Chondrocyte (in vitro differentiated cells): ENCODE measurements around the gene MAP7D3. TPM values are rescaled to one million over a fixed set of nuclear protein-coding genes. Genes with fewer than 3 reads are reported as not detected.

ENCODE experiments used
- DNase-seq: peaks from one replicate; pipeline ENCODE4 v3.0.0; 2021; ENCODE audit warnings: mixed read lengths, low spot score
- H3K27ac Mint-ChIP-seq: one replicate; pipeline ENCODE4 v1.8.0; 2021; ENCODE audit warnings: mild to moderate bottlenecking, moderate library complexity, mixed read lengths; ENCODE audit not compliant: unreplicated experiment
- H3K27me3 Mint-ChIP-seq: 2 replicates; pipeline ENCODE4 v1.8.0; 2021; ENCODE audit warnings: low read depth, mixed read lengths
- H3K36me3 Mint-ChIP-seq: 2 replicates; pipeline ENCODE4 v1.8.0; 2021; ENCODE audit warnings: low read depth, mixed read lengths
- H3K4me1 Mint-ChIP-seq: 2 replicates; pipeline ENCODE4 v1.8.0; 2021; ENCODE audit warnings: low read depth, mild to moderate bottlenecking, mixed read lengths
- H3K4me3 Mint-ChIP-seq: one replicate; pipeline ENCODE4 v1.8.0; 2021; ENCODE audit warnings: mild to moderate bottlenecking, moderate library complexity, mixed read lengths; ENCODE audit not compliant: unreplicated experiment
- H3K9me3 Mint-ChIP-seq: 2 replicates; pipeline ENCODE4 v1.8.0; 2021; ENCODE audit warnings: low read depth, mixed read lengths
- total RNA-seq: library from RNA; stranded (reverse); gene quantifications from 3 replicates; pipeline ENCODE4 v1.2.1, GENCODE V29; 2021
- TF ChIP-seq, protein P1 (sequence below): fragments of 200-600 bp; sonication (generic); IDR thresholded peaks from 2 replicates; pipeline ENCODE4 v1.5.0; 2021; ENCODE audit warnings: antibody characterized with exemption, mild to moderate bottlenecking, moderate library complexity

MAP7D3 gene
- total RNA-seq, 1 donor from 2014 or later: 48.2 TPM

DNA sequence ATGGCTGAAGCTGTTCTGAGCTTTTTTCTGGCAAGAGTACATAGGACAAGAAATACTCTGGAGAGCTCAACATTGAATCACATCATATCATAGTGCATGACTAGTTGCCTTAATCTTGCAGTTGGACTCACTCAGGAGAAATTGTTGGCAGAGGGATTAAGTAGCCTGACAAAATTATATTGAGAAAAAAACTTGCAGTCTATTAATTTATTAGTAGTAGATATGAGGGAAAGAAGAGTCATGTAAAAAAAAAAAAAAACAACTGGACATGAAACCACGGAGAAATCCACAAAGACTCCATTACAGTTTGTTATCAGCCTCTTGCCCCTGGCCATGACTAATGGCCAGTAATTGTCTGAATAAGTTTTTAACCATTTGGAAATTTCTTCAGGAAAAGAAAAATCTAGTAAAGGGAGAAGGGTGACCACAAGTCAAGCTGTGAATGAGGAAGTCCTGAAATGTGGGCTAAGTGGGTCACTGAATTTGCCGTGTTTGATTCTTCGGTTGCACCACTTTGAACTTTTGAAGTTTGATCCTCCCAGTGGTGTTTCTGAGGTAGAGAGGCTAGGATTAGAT is 58.3 kb downstream of the MAP7D3 start:
- peak overlapping the region; percentile 91 for H3K27ac Mint-ChIP-seq
- DNase-seq: no peak
- TF ChIP-seq, protein P1, sequence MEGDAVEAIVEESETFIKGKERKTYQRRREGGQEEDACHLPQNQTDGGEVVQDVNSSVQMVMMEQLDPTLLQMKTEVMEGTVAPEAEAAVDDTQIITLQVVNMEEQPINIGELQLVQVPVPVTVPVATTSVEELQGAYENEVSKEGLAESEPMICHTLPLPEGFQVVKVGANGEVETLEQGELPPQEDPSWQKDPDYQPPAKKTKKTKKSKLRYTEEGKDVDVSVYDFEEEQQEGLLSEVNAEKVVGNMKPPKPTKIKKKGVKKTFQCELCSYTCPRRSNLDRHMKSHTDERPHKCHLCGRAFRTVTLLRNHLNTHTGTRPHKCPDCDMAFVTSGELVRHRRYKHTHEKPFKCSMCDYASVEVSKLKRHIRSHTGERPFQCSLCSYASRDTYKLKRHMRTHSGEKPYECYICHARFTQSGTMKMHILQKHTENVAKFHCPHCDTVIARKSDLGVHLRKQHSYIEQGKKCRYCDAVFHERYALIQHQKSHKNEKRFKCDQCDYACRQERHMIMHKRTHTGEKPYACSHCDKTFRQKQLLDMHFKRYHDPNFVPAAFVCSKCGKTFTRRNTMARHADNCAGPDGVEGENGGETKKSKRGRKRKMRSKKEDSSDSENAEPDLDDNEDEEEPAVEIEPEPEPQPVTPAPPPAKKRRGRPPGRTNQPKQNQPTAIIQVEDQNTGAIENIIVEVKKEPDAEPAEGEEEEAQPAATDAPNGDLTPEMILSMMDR: no peak
- H3K36me3 Mint-ChIP-seq: peaks cover 15% of the 10 kb centered on the region
- H3K4me3 Mint-ChIP-seq: peak overlapping the region; percentile 20
- no peaks in the 10 kb centered on the region for H3K27me3 Mint-ChIP-seq
- H3K9me3 Mint-ChIP-seq: peaks cover 4% of the 10 kb centered on the region
- peaks cover 82% of the 10 kb centered on the region for H3K4me1 Mint-ChIP-seq

DNA sequence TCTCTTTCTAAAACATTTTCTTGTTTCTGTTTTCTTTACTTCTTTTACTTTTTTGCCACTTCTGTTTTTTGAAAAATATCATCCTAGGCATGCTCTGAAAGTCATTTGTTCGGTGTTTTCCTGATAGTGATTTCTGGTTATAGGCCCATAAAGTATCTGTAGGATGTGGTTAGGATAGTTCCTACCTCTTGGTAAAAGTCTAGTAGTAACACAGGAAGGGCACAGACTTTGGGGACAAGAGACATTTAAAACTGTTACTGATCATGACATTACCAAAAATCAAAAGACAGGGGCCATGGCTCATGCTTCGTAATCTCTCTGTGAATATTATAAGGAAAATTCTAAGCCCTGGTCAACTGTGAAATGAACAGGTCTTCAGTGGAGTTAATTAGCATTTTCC is 59.1 kb downstream of the MAP7D3 start:
- DNase-seq: no peak
- TF ChIP-seq, protein P1: no peak
- Mint-ChIP-seq H3K4me1 (peaks cover 79% of the 10 kb centered on the region), H3K4me3 (no peak overlapping the region), H3K9me3 (peaks cover 4% of the 10 kb centered on the region), H3K36me3 (peaks cover 19% of the 10 kb centered on the region), H3K27me3 (no peaks in the 10 kb centered on the region), H3K27ac (peak overlapping the region; percentile 91)

DNA sequence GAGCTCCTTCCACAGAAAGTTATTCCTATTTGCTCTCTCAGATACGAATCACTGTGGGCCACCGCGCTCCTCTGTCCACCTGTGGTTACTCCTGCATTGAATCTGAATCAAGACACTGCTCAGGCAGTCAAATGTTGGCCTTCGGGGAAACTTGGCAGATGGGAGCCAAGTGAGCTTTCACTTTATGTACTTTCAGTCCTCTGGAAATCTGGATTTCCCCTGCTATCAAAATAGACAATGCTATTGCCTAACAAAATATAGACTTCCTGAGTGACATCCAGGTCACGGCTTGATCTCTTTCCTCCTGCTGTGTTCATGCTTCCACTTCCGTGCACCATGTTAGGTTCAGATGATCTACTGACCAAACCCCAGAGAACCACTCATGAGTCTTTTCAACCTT is 60.0 kb downstream of the MAP7D3 start:
- DNase-seq: no peak
- H3K27me3 Mint-ChIP-seq: no peaks in the 10 kb centered on the region
- peak overlapping the region; percentile 65 for H3K27ac Mint-ChIP-seq
- peaks cover 76% of the 10 kb centered on the region for H3K4me1 Mint-ChIP-seq
- H3K9me3 Mint-ChIP-seq: peaks cover 4% of the 10 kb centered on the region
- peaks cover 19% of the 10 kb centered on the region for H3K36me3 Mint-ChIP-seq
- TF ChIP-seq, protein P1: no peak
- no peak overlapping the region for H3K4me3 Mint-ChIP-seq

- Mint-ChIP-seq H3K36me3 (peaks cover 12% of the 10 kb centered on the region), H3K27me3 (no peaks in the 10 kb centered on the region), H3K4me3 (no peak overlapping the region), H3K9me3 (peaks cover 4% of the 10 kb centered on the region), H3K27ac (no peak overlapping the region), H3K4me1 (peaks cover 76% of the 10 kb centered on the region)
- TF ChIP-seq, protein P1: no peak
- no peak for DNase-seq
These were observed 61.0 kb downstream of the MAP7D3 start for GRCh38 chrX:136190038-136190713.

GRCh38 chrX:136189222-136189621 is 62.0 kb downstream of the MAP7D3 start:
- Mint-ChIP-seq H3K27me3 (no peaks in the 10 kb centered on the region), H3K4me3 (no peak overlapping the region), H3K27ac (peak overlapping the region; percentile 50), H3K9me3 (peaks cover 4% of the 10 kb centered on the region), H3K4me1 (peaks cover 74% of the 10 kb centered on the region), H3K36me3 (peaks cover 12% of the 10 kb centered on the region)
- TF ChIP-seq, protein P1: no peak
- DNase-seq: no peak
